ENCODE measurements around the gene UBE2J2.

DNA sequence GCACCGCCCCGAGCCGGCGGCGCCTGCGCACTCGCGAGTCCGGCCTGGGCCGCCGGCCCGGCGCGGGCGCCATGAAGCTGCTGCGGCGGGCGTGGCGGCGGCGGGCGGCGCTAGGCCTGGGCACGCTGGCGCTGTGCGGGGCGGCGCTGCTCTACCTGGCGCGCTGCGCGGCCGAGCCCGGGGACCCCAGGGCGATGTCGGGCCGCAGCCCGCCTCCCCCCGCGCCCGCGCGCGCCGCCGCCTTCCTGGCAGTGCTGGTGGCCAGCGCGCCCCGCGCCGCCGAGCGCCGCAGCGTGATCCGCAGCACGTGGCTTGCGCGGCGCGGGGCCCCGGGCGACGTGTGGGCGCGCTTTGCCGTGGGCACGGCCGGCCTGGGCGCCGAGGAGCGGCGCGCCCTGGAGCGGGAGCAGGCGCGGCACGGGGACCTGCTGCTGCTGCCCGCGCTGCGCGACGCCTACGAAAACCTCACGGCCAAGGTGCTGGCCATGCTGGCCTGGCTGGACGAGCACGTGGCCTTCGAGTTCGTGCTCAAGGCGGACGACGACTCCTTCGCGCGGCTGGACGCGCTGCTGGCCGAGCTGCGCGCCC is 41.4 kb downstream of the UBE2J2 start, which contains the start of gene B3GALT6:
- TF ChIP-seq, protein P1, sequence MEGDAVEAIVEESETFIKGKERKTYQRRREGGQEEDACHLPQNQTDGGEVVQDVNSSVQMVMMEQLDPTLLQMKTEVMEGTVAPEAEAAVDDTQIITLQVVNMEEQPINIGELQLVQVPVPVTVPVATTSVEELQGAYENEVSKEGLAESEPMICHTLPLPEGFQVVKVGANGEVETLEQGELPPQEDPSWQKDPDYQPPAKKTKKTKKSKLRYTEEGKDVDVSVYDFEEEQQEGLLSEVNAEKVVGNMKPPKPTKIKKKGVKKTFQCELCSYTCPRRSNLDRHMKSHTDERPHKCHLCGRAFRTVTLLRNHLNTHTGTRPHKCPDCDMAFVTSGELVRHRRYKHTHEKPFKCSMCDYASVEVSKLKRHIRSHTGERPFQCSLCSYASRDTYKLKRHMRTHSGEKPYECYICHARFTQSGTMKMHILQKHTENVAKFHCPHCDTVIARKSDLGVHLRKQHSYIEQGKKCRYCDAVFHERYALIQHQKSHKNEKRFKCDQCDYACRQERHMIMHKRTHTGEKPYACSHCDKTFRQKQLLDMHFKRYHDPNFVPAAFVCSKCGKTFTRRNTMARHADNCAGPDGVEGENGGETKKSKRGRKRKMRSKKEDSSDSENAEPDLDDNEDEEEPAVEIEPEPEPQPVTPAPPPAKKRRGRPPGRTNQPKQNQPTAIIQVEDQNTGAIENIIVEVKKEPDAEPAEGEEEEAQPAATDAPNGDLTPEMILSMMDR (IDR thresholded peaks at IDR 0.05), result peak in 1 of 4 experiments; percentile 1
- peak in 1 of 2 donors; percentile 40 for TF ChIP-seq POLR2A (IDR thresholded peaks at IDR 0.05)
